Measurements from ENCODE around the gene MOSPD2.

- no peak for TF ChIP-seq SP4 (IDR thresholded peaks at IDR 0.05; ENCODE audit: low read length)
- TF ChIP-seq EZH2 (IDR thresholded peaks at IDR 0.05; ENCODE audit: low read depth, low read length, severe bottlenecking) = no peak
Measured at GRCh38 chrX:14916017-14916674, 42.9 kb downstream of the MOSPD2 start.

All from H1 (cell line).